ENCODE data around the gene STX1B. TPM values are rescaled to one million over a fixed set of nuclear protein-coding genes. Genes with fewer than 3 reads are reported as not detected.

STX1B gene
- total RNA-seq, 2 experiments from 2014 or later = 1.1 to 1.8 TPM

GRCh38 chr16:31004658-31005057, 5.8 kb downstream of the STX1B start:
- TF ChIP-seq CTCF (IDR thresholded peaks at IDR 0.05) = no peak
- no peaks in the 10 kb centered on the region for H3K36me3 Mint-ChIP-seq (ENCODE audit: low read depth)
- ChIA-PET CTCF (interaction anchor here (0.7 kb wide), 1 partner anchor 34 kb away, joined by 3 read pairs; no protein-coding TSS in a partner anchor), POLR2A (no interaction called here)
- peaks cover 1% of the 10 kb centered on the region for H3K4me1 Mint-ChIP-seq (ENCODE audit: low read depth)
- H3K27ac Mint-ChIP-seq = no peak overlapping the region
- intact Hi-C loops (cut with micrococcal nuclease) = no loop called here
- peaks cover 1% of the 10 kb centered on the region for H3K27me3 Mint-ChIP-seq
- no peak for DNase-seq
- H3K9me3 Mint-ChIP-seq = no peaks in the 10 kb centered on the region
- no peak overlapping the region for H3K4me3 Mint-ChIP-seq
- ATAC-seq = no peak

DNA sequence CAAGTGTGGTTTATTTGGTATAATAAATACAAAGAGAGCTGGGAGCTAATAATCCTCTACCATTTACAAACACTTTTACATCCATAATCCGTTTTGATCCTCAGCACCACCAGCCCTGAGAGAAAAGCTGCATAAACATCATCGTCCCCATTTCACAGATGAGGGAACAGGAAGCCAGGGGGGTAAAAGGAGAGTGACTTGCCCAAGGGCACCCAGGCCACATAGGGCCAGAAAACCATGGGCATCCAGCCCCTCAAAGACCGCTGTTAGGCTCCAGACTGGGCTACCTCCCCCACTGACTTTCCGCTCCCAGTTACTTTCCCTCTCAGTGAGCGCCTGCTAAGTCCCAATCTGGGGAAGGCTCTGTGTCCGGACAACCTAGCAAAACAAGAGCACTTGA, 6.7 kb downstream of the STX1B start:
- ATAC-seq (no peak), DNase-seq (no peak)
- no peak for TF ChIP-seq CTCF (IDR thresholded peaks at IDR 0.05)
- no peak overlapping the region for H3K27ac Mint-ChIP-seq
- H3K36me3 Mint-ChIP-seq (ENCODE audit: low read depth) = no peaks in the 10 kb centered on the region
- POLR2A ChIA-PET = interaction anchor here (1.4 kb wide), 1 partner anchor 10 kb away, joined by 4 read pairs; no protein-coding TSS in a partner anchor
- no peak overlapping the region for H3K4me3 Mint-ChIP-seq
- CTCF ChIA-PET = interaction anchor here (1.1 to 1.8 kb wide), 2 partner anchors 18 to 19 kb away, joined by 3 to 8 read pairs; partner anchors contain the start of gene HSD3B7
- no peaks in the 10 kb centered on the region for H3K27me3 Mint-ChIP-seq
- H3K9me3 Mint-ChIP-seq = no peaks in the 10 kb centered on the region
- intact Hi-C loops (cut with micrococcal nuclease) = no loop called here
- H3K4me1 Mint-ChIP-seq (ENCODE audit: low read depth) = no peaks in the 10 kb centered on the region

- intact Hi-C loops (cut with micrococcal nuclease) = no loop called here
- POLR2A ChIA-PET = interaction anchor here (1.0 to 1.4 kb wide), 2 partner anchors 11 to 177 kb away, joined by 3 to 4 read pairs; partner anchors contain the start of gene FUS
- Mint-ChIP-seq H3K27ac (no peak overlapping the region), H3K4me3 (no peak overlapping the region), H3K36me3 (ENCODE audit: low read depth) (no peaks in the 10 kb centered on the region), H3K9me3 (no peaks in the 10 kb centered on the region), H3K27me3 (no peaks in the 10 kb centered on the region), H3K4me1 (ENCODE audit: low read depth) (no peaks in the 10 kb centered on the region)
- DNase-seq (no peak), ATAC-seq (no peak)
- no peak for TF ChIP-seq CTCF (IDR thresholded peaks at IDR 0.05)
- CTCF ChIA-PET = interaction anchor here (0.6 to 1.8 kb wide), 4 partner anchors 18 to 93 kb away, joined by 3 to 8 read pairs (median 3); partner anchors contain the start of gene HSD3B7
These were observed 7.5 kb downstream of the STX1B start for GRCh38 chr16:31002862-31003341.

- Mint-ChIP-seq H3K9me3 (no peaks in the 10 kb centered on the region), H3K4me1 (ENCODE audit: low read depth) (no peaks in the 10 kb centered on the region), H3K4me3 (no peak overlapping the region), H3K27me3 (no peaks in the 10 kb centered on the region), H3K27ac (no peak overlapping the region), H3K36me3 (ENCODE audit: low read depth) (no peaks in the 10 kb centered on the region)
- intact Hi-C loops (cut with micrococcal nuclease) = no loop called here
- POLR2A ChIA-PET = interaction anchor here (1.0 to 1.4 kb wide), 2 partner anchors 12 to 178 kb away, joined by 3 to 4 read pairs; partner anchors contain the start of gene FUS
- TF ChIP-seq CTCF (IDR thresholded peaks at IDR 0.05) = no peak
- ATAC-seq (no peak), DNase-seq (no peak)
- CTCF ChIA-PET = interaction anchor here (0.6 to 1.8 kb wide), 4 partner anchors 17 to 94 kb away, joined by 3 to 8 read pairs (median 3); partner anchors contain the start of gene HSD3B7
These were observed 8.2 kb downstream of the STX1B start for GRCh38 chr16:31002250-31002700.

GRCh38 chr16:31001507-31002249, 8.8 kb downstream of the STX1B start:
- ChIA-PET CTCF (interaction anchor here (1.2 kb wide), 1 partner anchor 60 kb away, joined by 3 read pairs; no protein-coding TSS in a partner anchor), POLR2A (no interaction called here)
- intact Hi-C loops (cut with micrococcal nuclease) = no loop called here
- Mint-ChIP-seq H3K9me3 (no peaks in the 10 kb centered on the region), H3K27me3 (no peaks in the 10 kb centered on the region), H3K27ac (no peak overlapping the region), H3K36me3 (ENCODE audit: low read depth) (no peaks in the 10 kb centered on the region), H3K4me1 (ENCODE audit: low read depth) (peaks cover 3% of the 10 kb centered on the region), H3K4me3 (no peak overlapping the region)
- ATAC-seq (no peak), DNase-seq (no peak)
- TF ChIP-seq CTCF (IDR thresholded peaks at IDR 0.05) = no peak

All from activated CD8-positive, alpha-beta T cell treated with anti-CD3 and anti-CD28 coated beads for 36 hours (primary cell).